ENCODE data around the gene LRP8. TPM values are rescaled to one million over a fixed set of nuclear protein-coding genes. Genes with fewer than 3 reads are reported as not detected.

LRP8 gene
- total and polyA plus RNA-seq, 2 of the 13 experiments (the other 11 are each of a cell fraction or from before 2014, with no cell fraction given) = 17.3 to 17.4 TPM

GRCh38 chr1:53375440-53375839 lies 47.6 kb upstream of the LRP8 start:
- no peak overlapping the region; a peak in 1 of 6 replicates for H3K4me3 ChIP-seq (replicated peaks in 1 of 3; ENCODE audit: insufficient read depth in 1 of 3, low read depth in 2 of 3, low read length in 3 of 3)
- H3K36me3 ChIP-seq (replicated peaks in 1 of 2; ENCODE audit: control insufficient read depth in 1 of 2, insufficient read depth in 2 of 2, low read length in 2 of 2) = no peaks in the 10 kb centered on the region
- DNase-seq (ENCODE audit: low spot score) = no peak
- peak; percentile 78 for ATAC-seq
- peaks cover 26% of the 10 kb centered on the region for H3K4me1 ChIP-seq (ENCODE audit: insufficient read depth, low read length)
- in situ Hi-C loops (cut with HindIII; ENCODE audit: extremely low pct_ligation_motif_present, low pct_unique_long_range_greater_than_20kb) = no loop called here
- intact Hi-C loops (cut with micrococcal nuclease; ENCODE audit: unreplicated experiment) = no loop called here
- ChIA-PET CTCF (ENCODE audit: low intra/inter-chr PET ratio, low total read pairs) (no interaction called here), POLR2A (no interaction called here)
- peaks cover 0 to 41% of the 10 kb centered on the region in 2 experiments; a peak in 3 of 5 replicates for H3K27me3 ChIP-seq (ENCODE audit: control insufficient read depth in 1 of 2, insufficient read depth in 2 of 2, low read length in 2 of 2)
- whole genome bisulfite sequencing (ENCODE audit: low lambda C conversion rate) = 13% methylated on average over 10 of the region's 13 CpGs
- no peak overlapping the region for H3K27ac ChIP-seq (ENCODE audit: extremely low read length, insufficient read depth, low read length)
- no TSS peak for BruUV-seq (replicated peaks)
- FAIRE-seq = no peak
- H3K79me2 ChIP-seq (ENCODE audit: insufficient read depth, low read length) = no peaks in the 10 kb centered on the region
- peak overlapping the region; percentile 51 for H3K4me2 ChIP-seq (ENCODE audit: low read depth, low read length)
- no peaks in the 10 kb centered on the region; the same call in 1 of the 2 replicates for H4K20me1 ChIP-seq (ENCODE audit: insufficient read depth, low read length)
- no peaks in the 10 kb centered on the region for H3K9me3 ChIP-seq (ENCODE audit: low read length)
- H3K9ac ChIP-seq (ENCODE audit: insufficient read depth, low read depth, low read length) = no peak overlapping the region
- H2AFZ ChIP-seq (ENCODE audit: low read length) = no peak overlapping the region
- TF ChIP-seq POLR2A (IDR thresholded peaks at IDR 0.05; ENCODE audit: insufficient read depth in 1 of 2, low read depth in 2 of 2, low read length in 2 of 2) (no peak), HDAC1 (CRISPR knock-in tag; IDR thresholded peaks at IDR 0.05) (0 out of 2 replicates have a peak, but pooled peaks have one; percentile 27), ZMAT3 (CRISPR knock-in tag; conservative IDR thresholded peaks at IDR 0.05) (no peak), GABPB1 (CRISPR knock-in tag; IDR thresholded peaks at IDR 0.05) (peak; percentile 33; the same call in 1 of the 2 replicates), ZNF687 (CRISPR knock-in tag; IDR thresholded peaks at IDR 0.05) (peak; percentile 38), GRHL1 (CRISPR knock-in tag; conservative IDR thresholded peaks at IDR 0.05) (no peak), NR1H2 (CRISPR knock-in tag; IDR thresholded peaks at IDR 0.05; ENCODE audit: borderline replicate concordance, low read depth) (no peak), MED13 (CRISPR knock-in tag; IDR thresholded peaks at IDR 0.05) (no peak), MYC (CRISPR knock-in tag; IDR thresholded peaks at IDR 0.05; ENCODE audit: borderline replicate concordance) (peak; percentile 26; the same call in 1 of the 2 replicates), TBP (CRISPR knock-in tag; IDR thresholded peaks at IDR 0.05) (no peak)
- TF ChIP-seq, protein P1, sequence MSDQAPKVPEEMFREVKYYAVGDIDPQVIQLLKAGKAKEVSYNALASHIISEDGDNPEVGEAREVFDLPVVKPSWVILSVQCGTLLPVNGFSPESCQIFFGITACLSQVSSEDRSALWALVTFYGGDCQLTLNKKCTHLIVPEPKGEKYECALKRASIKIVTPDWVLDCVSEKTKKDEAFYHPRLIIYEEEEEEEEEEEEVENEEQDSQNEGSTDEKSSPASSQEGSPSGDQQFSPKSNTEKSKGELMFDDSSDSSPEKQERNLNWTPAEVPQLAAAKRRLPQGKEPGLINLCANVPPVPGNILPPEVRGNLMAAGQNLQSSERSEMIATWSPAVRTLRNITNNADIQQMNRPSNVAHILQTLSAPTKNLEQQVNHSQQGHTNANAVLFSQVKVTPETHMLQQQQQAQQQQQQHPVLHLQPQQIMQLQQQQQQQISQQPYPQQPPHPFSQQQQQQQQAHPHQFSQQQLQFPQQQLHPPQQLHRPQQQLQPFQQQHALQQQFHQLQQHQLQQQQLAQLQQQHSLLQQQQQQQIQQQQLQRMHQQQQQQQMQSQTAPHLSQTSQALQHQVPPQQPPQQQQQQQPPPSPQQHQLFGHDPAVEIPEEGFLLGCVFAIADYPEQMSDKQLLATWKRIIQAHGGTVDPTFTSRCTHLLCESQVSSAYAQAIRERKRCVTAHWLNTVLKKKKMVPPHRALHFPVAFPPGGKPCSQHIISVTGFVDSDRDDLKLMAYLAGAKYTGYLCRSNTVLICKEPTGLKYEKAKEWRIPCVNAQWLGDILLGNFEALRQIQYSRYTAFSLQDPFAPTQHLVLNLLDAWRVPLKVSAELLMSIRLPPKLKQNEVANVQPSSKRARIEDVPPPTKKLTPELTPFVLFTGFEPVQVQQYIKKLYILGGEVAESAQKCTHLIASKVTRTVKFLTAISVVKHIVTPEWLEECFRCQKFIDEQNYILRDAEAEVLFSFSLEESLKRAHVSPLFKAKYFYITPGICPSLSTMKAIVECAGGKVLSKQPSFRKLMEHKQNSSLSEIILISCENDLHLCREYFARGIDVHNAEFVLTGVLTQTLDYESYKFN (CRISPR knock-in tag; conservative IDR thresholded peaks at IDR 0.05) = peak; percentile 58
- TF ChIP-seq, protein P2, sequence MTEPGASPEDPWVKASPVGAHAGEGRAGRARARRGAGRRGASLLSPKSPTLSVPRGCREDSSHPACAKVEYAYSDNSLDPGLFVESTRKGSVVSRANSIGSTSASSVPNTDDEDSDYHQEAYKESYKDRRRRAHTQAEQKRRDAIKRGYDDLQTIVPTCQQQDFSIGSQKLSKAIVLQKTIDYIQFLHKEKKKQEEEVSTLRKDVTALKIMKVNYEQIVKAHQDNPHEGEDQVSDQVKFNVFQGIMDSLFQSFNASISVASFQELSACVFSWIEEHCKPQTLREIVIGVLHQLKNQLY (CRISPR knock-in tag; IDR thresholded peaks at IDR 0.05) = peak; percentile 51; the same call in 1 of the 2 replicates
- TF ChIP-seq, protein P3, sequence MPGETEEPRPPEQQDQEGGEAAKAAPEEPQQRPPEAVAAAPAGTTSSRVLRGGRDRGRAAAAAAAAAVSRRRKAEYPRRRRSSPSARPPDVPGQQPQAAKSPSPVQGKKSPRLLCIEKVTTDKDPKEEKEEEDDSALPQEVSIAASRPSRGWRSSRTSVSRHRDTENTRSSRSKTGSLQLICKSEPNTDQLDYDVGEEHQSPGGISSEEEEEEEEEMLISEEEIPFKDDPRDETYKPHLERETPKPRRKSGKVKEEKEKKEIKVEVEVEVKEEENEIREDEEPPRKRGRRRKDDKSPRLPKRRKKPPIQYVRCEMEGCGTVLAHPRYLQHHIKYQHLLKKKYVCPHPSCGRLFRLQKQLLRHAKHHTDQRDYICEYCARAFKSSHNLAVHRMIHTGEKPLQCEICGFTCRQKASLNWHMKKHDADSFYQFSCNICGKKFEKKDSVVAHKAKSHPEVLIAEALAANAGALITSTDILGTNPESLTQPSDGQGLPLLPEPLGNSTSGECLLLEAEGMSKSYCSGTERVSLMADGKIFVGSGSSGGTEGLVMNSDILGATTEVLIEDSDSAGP (CRISPR knock-in tag; IDR thresholded peaks at IDR 0.05; ENCODE audit: borderline replicate concordance) = no peak
